Subcutaneous adipose tissue (tissue), 4 donors: Measurements from ENCODE around the gene PCYT1B. TPM values are rescaled to one million over a fixed set of nuclear protein-coding genes. Genes with fewer than 3 reads are reported as not detected.

Experiments
- small RNA-seq: library from RNA; depleted of rRNA; stranded (forward); fragments of <200 nt; gene quantifications from one replicate; pipeline ENCODE3, GENCODE V24; 2016
- total RNA-seq, 4 donors: library from RNA; depleted of rRNA; stranded (reverse); fragments of >200 nt; gene quantifications; one replicate each; pipeline ENCODE4 v1.1.0, GENCODE V29; 2016
- TF ChIP-seq, protein P1 (sequence below): fragments of 450-650 bp; IDR thresholded peaks from one replicate; pipeline ENCODE4 v1.5.1; 2016; ENCODE audit warnings: low read depth, mild to moderate bottlenecking, control low read depth, antibody characterized with exemption, moderate library complexity

PCYT1B gene
- total RNA-seq, 4 donors from 2014 or later: not detected

DNA sequence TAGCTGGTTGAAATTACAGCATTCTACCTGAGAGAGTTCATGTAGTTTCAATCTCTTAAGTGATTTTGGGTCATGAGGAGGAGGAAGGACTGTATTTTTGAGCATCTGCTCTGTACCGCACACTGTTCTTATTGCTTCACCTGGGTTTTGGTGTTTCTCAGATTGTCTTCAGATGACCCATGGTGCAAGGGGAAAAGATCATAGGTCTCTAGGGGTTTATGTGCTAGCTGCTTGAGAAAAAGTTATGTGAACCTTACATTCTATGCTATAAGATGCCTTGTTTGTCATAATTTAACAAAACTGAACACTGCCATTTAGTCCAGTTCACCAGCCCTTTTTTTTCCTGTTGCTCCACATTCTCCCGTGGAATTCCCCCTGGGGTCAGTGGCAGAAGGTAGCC lies 121.7 kb downstream of the PCYT1B start:
- TF ChIP-seq, protein P1, sequence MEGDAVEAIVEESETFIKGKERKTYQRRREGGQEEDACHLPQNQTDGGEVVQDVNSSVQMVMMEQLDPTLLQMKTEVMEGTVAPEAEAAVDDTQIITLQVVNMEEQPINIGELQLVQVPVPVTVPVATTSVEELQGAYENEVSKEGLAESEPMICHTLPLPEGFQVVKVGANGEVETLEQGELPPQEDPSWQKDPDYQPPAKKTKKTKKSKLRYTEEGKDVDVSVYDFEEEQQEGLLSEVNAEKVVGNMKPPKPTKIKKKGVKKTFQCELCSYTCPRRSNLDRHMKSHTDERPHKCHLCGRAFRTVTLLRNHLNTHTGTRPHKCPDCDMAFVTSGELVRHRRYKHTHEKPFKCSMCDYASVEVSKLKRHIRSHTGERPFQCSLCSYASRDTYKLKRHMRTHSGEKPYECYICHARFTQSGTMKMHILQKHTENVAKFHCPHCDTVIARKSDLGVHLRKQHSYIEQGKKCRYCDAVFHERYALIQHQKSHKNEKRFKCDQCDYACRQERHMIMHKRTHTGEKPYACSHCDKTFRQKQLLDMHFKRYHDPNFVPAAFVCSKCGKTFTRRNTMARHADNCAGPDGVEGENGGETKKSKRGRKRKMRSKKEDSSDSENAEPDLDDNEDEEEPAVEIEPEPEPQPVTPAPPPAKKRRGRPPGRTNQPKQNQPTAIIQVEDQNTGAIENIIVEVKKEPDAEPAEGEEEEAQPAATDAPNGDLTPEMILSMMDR: no peak

DNA sequence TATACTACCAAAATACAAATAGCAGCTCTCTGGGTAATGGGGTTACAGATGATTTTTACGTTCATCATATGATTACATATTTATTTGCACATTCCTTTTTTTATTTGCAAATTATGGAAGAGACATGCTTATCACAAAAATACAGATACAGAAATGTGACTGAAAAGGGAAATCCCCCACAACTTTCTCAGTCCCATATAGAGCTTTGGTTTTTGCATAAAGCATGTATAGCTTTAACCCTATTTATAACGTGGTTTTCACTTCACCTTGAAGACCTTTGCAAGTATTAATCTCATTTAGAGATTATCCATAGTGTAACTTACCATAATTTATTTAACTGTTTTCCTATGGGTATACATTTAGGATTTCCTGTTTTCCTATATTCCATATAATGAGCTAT lies 126.7 kb downstream of the PCYT1B start:
- TF ChIP-seq, protein P1: no peak

DNA sequence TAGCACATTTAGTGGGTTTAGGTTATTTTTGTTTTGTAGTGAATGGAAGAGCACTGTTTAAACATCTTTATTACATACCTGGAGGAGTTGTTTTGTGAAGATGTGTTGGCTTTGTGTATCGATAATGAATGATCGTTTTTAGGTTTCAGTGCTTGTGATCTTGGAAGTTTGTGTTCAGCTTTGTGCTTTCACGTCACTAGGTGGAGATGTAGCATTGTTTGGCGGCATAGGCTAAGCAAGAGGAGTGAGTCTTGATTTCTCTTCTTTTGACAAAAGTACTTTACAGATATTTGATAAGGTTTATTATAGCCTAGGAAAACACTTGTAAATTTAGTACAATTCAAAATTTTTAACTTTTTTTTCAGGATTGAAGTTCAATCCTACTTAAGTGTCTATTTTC lies 131.7 kb downstream of the PCYT1B start:
- TF ChIP-seq, protein P1: no peak

DNA sequence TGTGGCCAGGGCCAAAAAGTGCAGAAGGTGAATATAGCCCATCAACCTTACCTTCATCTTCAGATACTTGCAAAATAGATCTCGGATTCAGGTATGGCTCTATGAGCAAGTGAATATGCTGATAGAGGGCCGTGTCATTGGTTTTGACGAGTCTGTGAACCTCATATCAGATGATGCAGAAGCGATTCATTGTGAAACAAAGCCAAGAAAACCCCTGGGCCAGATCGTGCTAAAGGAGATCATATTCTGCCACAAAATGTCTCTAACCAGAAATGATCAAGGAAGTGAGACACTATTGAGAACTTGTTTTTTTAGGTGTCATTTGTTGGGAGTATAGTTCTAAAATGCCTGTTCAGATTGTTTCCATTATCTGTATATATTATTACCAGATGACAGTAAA lies 133.7 kb downstream of the PCYT1B start:
- TF ChIP-seq, protein P1: no peak

DNA sequence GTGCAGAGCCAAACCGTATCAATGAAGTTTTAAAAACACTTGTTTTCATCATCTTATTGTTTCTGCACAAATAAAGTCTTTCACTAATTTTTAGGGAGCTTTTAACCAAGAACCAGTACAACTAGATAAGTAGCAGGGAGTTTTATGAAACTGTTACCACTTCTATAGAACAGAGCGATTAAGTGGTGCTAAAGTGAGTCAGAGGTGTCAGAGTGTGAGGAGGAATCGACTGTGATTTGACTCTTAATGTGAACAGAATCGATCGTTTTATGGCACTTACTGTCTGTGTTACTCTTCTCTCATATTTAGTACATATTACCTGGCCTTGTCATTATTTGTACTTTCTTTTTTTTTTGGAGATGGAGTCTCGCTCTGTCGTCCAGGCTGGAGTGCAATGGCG lies 138.8 kb downstream of the PCYT1B start:
- TF ChIP-seq, protein P1: no peak

Small RNA genes lying within 50 kb of the gene (small RNA-seq; reads per million reads assigned to genes)
- gene SNRPEP9: not detected

Other genes starting within 250 kb of the PCYT1B start
- 10 to 100 TPM; 11.1 to 23.5 (median 16.7) TPM for gene PDK3, start 182.1 kb downstream of the PCYT1B start, total RNA-seq
- 10 to 100 TPM in 3 of 4 donors, 1 to 10 TPM in 1; 9.5 to 18.4 (median 11.2) TPM for gene POLA1, start 46.6 kb upstream of the PCYT1B start, total RNA-seq